GM12891 (cell line): ENCODE results near the gene CHKA.

Experiments used
- DNase-seq: peaks from one replicate; pipeline ENCODE4 v3.0.0; 2011; ENCODE audit warnings: low spot score; ENCODE audit not compliant: insufficient read length
- FAIRE-seq: peaks from 2 replicates; lab custom pipeline; 2011; peaks lifted over from hg19 to GRCh38; lab: Jason Lieb, UNC
- PAX5 ChIP-seq: IDR thresholded peaks from 2 replicates; pipeline ENCODE4 v1.6.1; 2011; ENCODE audit warnings: low read length, moderate library complexity, mild to moderate bottlenecking; ENCODE audit not compliant: insufficient read depth, severe bottlenecking
- POLR2A ChIP-seq: IDR thresholded peaks from 2 replicates; pipeline ENCODE4 v1.6.1; 2011; ENCODE audit warnings: low read depth, low read length, control low read depth
- POLR2AphosphoS5 ChIP-seq: IDR thresholded peaks from 2 replicates; pipeline ENCODE4 v1.6.1; 2011; ENCODE audit warnings: low read depth, low read length, control low read depth
- POU2F2 ChIP-seq: IDR thresholded peaks from 2 replicates; pipeline ENCODE4 v1.6.1; 2011; ENCODE audit warnings: low read depth, mild to moderate bottlenecking, control low read depth, low read length, moderate library complexity
- SPI1 ChIP-seq: IDR thresholded peaks from 2 replicates; pipeline ENCODE4 v1.6.1; 2011; ENCODE audit warnings: low read depth, low read length, control low read depth
- TAF1 ChIP-seq: IDR thresholded peaks from 2 replicates; pipeline ENCODE4 v1.6.1; 2011; ENCODE audit warnings: low read depth, low read length, control low read depth

CHKA gene

DNA sequence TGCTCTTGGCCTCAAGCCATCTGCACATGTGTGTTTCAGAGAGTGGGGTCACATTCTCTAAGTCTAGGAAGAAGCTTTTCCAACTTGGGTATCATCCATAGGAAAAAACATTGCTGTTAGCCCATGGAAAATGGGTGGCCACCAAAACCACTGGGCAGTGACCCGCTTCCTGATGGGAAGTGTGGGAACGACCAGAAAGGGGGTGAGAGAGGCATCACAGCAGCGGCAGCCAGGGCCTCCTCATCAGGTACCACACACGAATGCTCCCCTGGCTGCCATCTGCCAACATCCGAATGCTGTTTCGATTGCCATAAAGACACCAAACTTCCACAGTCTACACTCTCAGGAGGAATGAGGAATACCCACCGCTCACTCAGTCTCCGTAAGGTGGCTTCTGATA is 40.3 kb downstream of the CHKA start:
- FAIRE-seq, result no peak
- TF ChIP-seq TAF1 (no peak), POLR2AphosphoS5 (no peak), POLR2A (no peak), PAX5 (no peak), SPI1 (no peak), POU2F2 (no peak)
- DNase-seq, result no peak

DNA sequence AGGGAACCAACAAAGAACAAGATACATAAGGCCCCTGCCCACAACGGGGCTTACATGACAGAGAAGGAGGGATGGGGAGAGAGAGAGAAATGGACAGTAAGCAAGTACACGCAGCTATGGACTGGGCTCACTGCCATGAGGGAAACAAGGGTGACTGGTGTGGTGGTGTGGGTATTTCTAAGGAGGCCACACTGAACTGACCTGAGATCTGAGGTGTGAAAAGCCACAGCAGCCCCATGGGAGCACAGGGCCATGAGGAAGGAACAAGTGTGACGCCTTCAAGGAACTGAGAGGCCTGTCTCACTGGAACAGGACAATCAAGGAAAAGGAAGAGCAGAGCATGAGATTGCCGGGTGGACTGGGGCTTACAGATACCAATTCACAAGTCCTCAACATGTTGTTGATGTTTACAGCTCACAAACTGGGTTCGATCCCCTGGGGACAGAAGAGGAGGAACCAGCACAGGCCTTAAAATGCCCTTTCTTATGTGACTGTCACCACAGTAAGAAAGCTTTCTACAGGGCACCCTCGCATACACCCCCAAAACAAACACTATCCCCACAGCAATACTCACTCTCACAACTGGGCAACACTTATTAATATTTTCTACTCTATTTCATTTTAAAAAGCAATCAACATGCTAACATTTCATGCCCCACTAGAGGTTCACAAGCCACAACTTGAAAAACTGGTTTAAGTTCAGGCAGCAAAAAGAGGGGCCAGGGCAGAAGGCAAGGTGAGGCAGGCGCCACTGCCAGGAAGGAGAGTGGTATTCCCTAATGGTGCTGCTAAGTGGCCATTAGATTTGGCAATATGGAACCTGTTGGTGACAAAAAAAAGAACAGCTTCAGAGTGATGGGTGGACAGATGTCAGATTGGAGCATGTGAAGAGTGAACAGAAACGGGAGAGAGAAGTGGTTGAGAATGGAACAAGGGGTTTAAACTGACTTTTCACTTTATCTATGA is 43.3 kb downstream of the CHKA start:
- FAIRE-seq (no peak), DNase-seq (no peak)
- TF ChIP-seq POU2F2 (no peak), POLR2AphosphoS5 (0 out of 2 replicates have a peak, but pooled peaks have one; percentile 30)

DNA sequence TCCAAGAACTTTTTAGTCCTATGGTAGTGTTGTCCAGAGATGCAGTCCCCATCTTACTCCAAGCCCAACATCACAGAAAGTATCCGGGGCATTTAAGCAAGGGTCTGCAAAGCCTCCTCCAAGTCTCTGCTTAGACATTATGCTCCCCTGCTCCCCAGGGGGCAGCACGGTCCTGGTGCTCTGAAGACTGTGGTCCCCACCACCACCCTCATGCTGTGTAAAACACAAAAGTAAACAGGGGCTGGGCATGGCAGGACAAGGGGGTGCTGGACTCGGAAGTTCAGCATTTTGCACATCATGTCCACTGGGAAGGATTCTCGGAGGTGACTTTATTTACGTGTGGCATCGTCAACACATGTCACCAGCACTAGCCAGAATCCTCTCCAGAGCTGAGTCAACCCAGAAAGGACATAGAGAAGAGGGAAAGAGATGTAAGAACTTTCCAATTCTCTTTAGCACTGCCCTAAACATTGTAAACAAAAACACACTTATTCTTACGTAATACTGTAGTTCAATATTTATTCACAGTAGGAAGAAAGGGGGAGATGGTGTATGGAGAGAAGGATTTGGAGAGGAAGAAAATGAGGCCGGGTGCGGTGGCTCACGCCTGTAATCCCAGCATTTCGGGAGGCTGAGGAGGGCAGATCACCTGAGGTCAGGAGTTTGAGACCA is 44.7 kb downstream of the CHKA start:
- no peak for DNase-seq
- TF ChIP-seq POLR2A (no peak), POLR2AphosphoS5 (no peak), SPI1 (no peak), POU2F2 (no peak), PAX5 (no peak), TAF1 (no peak)
- FAIRE-seq, result no peak

DNA sequence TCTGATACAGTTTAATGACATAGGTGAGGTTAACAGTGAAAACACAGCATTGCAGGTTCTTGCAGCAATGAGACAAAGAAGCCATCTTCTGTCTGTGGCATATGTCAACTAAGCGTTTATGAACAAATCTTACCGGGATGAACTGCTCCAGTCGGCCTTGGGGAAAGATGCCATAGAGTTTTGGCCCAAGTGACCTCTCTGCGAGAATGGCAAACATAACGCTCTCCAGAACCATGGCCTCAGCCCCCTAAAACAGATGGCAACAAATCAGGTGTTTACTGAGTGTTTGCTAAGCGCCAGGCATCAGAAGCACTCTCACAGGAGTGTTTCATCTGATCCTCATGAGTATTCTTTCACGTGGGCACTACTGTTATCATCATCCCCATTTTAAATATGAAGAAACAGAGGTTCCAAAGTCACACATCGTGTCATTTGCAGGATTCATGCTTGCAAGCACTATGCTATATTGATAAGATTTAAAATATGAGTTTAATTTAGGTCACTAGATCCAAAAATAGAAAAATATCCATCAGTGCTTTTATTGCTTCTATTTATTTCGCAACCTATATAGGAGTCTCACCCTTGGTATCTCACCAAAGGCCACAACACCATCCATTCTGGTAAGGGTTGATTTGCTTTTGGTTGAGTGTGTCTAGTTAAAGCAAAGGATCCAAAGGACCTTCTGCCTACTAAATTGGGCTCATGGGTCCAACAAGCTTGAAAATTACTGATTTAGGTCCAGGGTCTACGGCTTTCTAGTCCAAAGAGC is 46.4 kb downstream of the CHKA start:
- no peak for TF ChIP-seq POLR2A
- no peak for TF ChIP-seq SPI1
- TF ChIP-seq POLR2AphosphoS5, result no peak
- TF ChIP-seq POU2F2, result no peak
- TF ChIP-seq PAX5, result no peak
- no peak for TF ChIP-seq TAF1
- no peak for FAIRE-seq
- DNase-seq, result no peak

DNA sequence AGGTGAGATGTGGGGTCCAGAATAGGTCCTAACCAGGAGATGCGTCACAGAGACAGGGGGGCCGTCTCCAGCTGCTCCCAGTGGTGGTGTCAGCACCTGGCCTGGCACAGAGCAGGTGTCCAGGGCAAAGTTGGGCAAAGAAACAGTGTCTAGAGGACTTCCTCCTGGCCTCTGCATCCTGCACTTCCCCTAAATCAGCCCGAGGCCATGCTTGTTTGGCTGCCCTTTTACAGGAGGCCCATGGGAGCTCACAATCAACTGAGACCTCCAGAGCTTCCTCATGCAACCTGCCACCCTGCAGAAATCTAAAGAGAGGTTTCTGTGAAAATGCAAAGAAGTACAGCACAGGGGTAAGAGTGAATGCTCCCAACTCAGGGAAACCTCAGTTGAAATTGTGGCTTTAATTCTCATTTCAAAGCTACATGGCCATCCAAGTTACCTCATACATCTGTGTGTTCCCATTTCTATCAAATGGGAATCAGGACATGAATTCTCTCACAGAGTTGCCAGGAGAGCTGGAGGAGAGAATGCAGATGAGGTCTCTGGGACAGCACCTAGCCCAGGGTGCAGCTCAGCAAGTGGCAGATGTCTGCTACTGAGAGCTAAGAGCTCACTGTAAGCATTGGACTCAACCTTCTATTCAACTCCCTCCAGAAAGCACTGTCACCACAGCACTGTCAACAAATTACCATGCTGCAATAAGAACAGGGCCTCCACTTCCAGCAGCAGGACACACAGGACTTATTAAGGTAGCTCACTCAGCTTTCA is 49.7 kb downstream of the CHKA start:
- no peak for FAIRE-seq
- no peak for TF ChIP-seq POLR2A
- no peak for TF ChIP-seq SPI1
- no peak for TF ChIP-seq POU2F2
- DNase-seq, result no peak

DNA sequence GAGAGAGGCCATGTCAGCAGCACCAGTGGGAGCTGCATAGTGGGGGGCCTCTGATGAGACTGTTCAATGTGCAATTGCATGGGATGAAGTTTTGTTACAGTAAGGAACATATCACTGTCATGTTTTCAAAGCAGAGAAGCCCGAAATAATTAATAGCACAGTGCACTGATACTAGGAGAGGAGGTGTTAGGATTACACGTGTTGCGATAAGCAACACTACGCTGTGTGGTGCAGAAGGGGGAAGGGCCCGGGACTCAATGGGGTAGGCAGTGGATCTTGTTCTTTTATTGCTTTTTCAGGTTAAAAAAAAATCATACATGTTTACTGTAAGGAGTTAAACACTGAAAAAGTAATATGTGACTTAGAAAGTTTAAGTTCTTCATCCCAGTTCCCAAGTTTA is 53.2 kb downstream of the CHKA start:
- no peak for TF ChIP-seq TAF1
- TF ChIP-seq PAX5, result no peak
- no peak for TF ChIP-seq POU2F2
- no peak for TF ChIP-seq POLR2A
- TF ChIP-seq SPI1, result no peak
- no peak for TF ChIP-seq POLR2AphosphoS5
- FAIRE-seq, result no peak
- DNase-seq, result no peak

DNA sequence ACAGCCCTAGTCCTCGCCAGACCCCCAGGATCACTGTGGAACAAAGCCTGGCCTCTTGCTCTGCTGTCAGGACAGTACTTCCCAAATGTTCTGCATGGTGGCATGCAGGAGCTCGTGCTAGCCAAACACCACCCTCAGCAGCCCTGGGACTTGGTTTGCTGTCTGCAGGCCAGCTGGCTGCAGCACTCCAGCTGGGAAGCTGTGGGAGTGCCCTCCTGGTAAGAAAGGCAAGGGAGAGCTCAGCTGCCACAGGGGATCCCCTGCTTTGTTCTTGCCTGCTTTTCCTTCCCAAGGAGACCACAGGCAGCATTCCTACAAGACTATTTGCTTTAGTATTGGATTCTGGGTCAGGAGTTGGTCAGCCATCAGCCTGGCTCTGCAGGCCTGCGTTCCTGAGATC is 54.4 kb downstream of the CHKA start:
- DNase-seq (no peak), FAIRE-seq (no peak)
- TF ChIP-seq POLR2AphosphoS5 (0 out of 2 replicates have a peak, but pooled peaks have one; percentile 44), POU2F2 (no peak), SPI1 (no peak), POLR2A (no peak; the same call in 1 of the 2 replicates)

DNA sequence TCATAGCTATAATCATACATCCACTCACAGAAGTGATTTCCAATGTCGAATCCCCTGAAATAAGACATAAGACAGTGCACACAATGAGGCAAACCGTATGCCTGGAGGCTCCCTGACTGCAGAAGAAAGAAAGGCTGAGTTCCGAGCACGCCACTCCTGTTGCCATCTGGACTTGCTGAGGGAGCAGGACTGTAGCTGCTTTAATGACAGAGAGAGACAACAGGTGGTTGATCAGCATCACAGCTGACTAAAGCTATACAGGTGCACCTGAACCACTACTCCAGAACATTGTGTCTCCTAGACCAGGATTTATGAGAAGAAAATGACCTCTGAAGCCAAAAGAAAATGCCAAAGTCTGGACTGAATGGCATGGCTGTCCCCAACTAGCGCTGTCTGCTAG is 55.3 kb downstream of the CHKA start:
- TF ChIP-seq POU2F2, result no peak
- TF ChIP-seq POLR2A, result no peak
- no peak for TF ChIP-seq SPI1
- no peak for TF ChIP-seq TAF1
- no peak for TF ChIP-seq PAX5
- no peak for TF ChIP-seq POLR2AphosphoS5
- DNase-seq (no peak), FAIRE-seq (no peak)

DNA sequence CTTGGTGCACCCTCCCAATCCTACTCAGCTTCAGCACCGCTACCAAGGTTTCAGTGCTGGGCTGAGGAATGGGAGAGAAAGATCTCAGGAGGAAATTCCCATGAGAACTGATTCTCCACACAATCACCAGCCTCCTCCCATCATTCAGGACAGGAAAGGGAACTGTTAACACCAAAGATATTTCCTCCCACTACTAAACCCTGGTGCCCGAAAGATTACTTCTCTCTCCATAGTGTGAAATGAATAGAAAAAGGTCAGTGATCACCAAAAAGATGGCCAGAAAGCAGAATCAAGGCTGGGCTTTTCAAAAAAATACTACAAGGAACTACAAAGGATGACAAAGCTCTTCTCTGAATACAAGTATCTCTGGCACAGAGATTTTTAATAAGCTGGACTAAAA is 56.3 kb downstream of the CHKA start:
- FAIRE-seq (no peak), DNase-seq (no peak)
- TF ChIP-seq TAF1 (no peak), POLR2A (no peak), POU2F2 (no peak), POLR2AphosphoS5 (no peak), PAX5 (no peak), SPI1 (no peak)
